Measurements from ENCODE around the gene PLCL2.

Gene PLCL2

DNA sequence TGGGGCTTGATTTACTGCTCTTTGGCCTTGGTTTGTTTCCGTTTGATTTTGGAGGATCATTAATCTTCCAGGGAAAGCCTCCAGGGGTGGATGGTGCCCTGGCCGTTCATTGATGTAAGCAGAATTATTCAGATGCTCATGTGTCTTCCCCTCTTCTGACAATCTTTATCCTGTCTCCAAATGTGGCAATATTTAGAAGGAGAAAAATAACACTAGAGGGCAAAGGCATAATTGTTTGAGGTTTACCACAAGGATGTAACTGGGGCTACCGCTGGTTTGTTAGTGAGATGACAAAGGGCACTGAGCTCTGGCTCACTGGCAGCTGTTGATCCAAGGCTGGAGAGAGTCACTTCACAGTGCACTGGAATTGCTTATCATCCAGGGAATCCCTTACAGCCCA is 18.2 kb upstream of the PLCL2 start:
- no peak for DNase-seq

DNA sequence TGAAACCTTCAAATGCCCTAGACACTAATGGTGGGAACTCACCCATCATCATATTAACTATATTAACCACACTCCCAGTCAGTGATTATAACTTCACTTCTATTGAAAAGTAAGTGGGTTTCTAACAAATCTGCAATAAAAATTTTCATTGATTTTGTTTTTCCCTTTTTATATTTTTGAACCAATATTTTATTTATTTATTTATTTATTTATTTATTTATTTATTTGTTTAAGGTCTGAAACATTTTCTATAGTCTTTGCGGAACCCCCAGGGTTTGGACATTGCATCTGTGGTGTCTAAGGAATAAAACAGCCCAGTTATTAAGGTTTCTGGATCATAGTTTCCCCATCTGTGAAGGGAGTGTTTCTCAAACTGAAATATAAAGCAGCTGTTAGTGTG is 16.2 kb upstream of the PLCL2 start:
- no peak for DNase-seq

- no peak for DNase-seq
These were observed 15.3 kb upstream of the PLCL2 start for GRCh38 chr3:16869261-16870005.

DNA sequence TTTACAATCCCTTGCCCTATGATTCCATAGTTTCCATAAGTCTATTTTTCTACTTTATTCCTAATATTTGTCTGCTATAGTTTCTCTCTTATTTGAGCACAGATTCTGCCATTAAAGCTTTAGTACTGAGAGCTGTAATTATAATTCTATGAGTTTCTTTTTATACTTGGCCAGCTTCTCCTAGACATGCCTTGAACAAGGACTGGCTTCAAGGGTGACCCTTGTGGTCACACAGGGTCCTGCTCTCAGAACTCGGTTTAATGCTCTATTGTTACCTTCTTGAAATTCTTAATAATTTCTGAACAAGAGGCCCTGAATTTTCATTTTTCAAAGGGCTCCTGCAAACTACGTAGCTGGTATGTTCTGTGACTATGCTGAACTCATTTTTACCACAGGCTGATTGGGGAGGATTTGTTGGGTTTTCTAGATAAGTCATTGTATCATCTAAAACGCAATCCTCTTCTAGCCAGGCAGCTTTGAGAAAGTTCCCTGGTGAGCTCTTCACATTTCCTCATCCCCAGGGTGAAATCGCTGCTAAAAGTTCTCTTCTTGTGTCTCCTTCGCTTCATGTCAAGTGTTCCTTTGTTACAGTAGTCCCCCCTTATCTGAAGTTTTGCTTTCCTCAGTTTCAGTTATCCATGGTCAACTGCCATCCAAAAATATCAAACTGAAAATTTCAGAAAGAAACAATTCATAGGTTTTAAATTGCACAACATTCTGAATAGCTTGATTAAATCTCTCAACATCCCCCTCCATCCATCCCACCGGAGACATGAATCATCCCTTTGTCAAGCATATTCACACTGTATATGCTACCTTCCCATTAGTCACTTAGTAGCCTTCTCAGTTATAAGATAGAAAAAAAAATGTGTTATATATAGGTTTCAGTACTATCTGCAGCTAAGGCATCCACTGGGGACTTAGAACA is 12.6 kb upstream of the PLCL2 start:
- DNase-seq = no peak

DNA sequence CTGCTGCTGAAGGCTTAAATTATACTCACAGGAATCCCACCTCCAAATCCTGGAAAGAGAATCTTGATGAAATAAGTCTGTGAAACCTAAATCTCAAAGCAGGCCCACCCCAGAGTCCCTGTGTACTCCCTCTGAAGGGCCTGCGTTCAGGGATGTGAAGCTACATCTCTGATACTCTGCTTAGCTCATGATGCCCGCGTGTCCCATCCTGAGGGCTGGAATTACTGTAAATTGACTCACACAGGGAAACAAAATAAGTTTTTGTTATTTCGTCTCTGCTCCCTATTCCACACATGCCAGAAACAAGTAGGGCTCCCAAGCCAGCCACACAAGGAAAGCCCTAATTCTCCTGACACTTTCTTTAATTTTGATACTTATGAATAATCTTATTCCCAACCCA is 10.9 kb upstream of the PLCL2 start:
- DNase-seq = no peak

GRCh38 chr3:16875876-16876550 is 8.7 kb upstream of the PLCL2 start:
- DNase-seq = no peak

GRCh38 chr3:16877505-16877904 is 7.2 kb upstream of the PLCL2 start:
- no peak for DNase-seq

GRCh38 chr3:16877911-16878310 is 6.8 kb upstream of the PLCL2 start:
- no peak for DNase-seq

GRCh38 chr3:16881896-16882630 is 2.7 kb upstream of the PLCL2 start:
- DNase-seq = no peak

DNA sequence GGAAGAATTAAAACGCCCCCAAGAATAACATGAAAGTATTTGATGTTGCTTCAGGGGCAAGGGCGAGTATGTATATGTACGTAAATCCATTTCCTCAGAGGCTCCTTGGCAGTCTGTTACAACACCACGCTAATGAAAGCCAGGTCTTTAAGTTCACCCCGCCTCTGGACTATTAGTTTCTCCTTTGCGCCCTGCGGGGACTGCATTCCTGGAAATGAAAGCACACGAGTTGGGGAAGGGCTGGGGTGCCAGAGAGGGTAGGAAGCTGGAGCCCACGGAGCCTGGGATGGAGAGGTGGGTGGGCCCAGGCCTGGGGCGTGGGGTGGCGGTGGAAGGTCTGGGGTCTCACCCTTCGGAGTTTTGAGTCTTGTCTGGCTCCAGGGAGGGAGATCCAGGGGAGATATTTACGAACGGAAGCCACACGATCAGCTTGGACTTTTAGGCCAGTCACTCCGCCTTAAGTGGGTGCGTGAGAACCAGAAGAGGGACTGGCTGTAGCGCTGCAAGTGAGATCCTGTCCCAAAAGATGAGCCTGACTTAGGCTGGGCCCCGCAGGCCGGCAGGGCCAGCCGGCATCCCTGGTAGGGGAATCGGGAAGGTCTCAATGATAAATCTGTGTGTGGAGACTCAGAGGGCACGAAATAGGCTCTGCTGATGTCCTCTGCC is 1.6 kb upstream of the PLCL2 start:
- DNase-seq = no peak

DNA sequence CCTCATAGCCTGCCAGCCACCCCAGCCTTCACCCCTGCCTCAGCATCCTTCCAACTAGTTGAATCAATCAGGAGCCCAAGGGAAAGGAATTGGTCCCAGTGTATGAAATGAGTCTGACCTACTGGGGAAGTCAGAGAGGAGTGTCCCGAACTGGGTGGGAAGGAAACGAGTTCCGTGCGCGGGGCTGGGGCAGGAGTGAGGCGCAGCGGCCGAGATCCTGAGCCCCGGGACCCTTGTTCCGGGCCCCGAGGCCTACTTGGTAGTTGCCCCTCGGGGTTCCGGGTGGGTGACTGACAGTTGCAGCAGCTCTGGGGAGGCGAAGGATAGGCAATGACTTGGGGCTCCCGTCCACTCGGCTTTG is 1.1 kb upstream of the PLCL2 start:
- no peak for DNase-seq

DNA sequence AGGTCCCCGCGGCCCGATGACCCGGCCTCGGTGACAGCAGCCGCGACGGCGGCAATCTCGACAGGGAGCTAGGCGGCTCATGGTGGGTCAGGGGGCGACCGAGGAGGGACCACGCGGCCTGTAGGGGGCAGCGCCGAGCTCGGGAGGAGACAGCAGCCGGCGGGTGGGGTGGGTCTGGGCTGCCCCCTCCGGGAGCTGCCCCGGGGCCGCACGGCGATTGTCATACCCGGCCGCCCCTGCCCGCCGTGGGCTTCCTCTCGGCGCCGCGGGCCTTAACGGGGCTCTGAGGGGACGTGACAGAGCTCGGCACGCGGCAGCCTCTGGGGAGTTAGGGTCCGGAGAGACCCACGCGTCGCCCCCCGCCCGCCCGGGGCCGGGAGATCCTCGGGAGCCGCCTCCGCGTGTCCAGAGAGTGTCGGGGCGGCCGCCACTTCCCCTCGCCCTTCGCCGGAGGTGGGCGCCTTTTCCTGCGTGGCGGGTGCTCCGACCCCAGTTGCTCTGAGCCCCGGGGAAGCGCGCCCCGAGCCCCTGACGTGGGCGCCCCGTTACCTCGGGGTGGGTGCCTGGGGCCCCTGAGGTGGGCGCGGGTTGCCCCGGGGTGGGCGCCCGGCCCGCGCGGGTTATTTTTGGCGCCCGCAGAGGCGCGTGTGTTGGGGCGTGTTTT is 539 bp upstream of the PLCL2 start:
- peak; percentile 85 for DNase-seq

DNA sequence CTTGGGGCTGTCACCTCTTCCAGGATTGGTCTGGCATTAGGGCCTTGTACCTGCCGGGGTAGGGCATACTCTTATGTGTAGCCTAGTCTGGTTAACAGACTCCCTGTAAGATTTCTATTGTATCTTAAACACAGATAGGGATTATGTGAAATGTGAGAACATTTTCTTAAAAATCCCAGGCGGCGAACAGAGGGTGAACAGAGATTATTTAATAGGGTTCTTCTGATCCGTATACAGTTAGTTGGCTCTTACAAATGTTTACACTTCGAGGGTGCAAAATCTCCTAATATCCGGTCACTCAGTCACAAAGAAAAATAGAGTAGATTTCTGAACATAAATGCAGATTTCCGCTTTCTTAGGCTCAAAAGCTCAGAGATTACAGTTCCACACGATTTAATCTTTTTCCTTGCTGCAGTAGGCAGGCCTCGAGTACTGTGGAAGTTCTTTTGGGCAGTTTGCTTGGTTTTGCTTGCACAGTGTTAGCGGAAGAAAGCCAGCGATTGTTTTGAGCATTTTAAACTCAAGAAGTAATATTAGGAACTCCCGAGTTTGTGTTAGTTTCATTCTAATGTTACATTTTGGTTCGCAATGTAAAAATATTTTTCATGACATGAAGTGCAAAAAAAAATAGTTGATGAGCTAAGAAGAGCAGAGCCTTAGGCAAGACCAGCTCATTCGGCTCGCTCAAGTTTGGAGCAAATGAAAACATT is 993 bp downstream of the PLCL2 start:
- DNase-seq = no peak

DNA sequence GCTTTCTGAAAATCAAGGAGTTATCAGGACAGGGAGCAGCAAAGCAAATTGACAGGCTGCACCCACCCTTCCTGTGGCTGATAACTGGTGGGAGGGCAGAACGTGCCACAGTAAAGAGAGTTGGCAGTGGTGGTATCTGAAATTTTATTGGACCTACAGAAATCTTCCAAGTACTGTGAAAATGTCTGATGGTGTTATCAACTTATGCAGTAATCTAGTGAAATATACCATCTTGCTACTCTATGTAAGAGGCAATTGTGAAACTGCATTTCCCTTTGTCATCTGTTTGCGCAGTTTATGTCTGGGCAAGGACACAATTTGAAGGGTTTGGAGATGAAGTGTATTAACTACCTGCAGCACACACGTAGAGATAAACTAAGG is 1.5 kb downstream of the PLCL2 start:
- DNase-seq = no peak

GRCh38 chr3:16887130-16887529 is 2.4 kb downstream of the PLCL2 start:
- DNase-seq = no peak

- DNase-seq = no peak
These were observed 3.6 kb downstream of the PLCL2 start for GRCh38 chr3:16888356-16888755.

GRCh38 chr3:16888785-16889607 is 4.2 kb downstream of the PLCL2 start:
- no peak for DNase-seq

GRCh38 chr3:16890597-16891333 is 6.0 kb downstream of the PLCL2 start:
- no peak for DNase-seq

- DNase-seq = no peak
These were observed 9.0 kb downstream of the PLCL2 start for GRCh38 chr3:16893618-16894200.
